Mucosa of descending colon (tissue), 3 donors: ENCODE measurements around the gene NDUFA12. TPM values are rescaled to one million over a fixed set of nuclear protein-coding genes. Genes with fewer than 3 reads are reported as not detected.
A peak's percentile ranks its signal among the peaks of the same experiment; 100 is the strongest.

ENCODE experiments used
- ATAC-seq: fragments of 200-7000 bp; cut with Tn5 transposase; one replicate; pipeline ENCODE4 v1.9.1; 2020; ENCODE audit warnings: mild to moderate bottlenecking, moderate library complexity
- DNase-seq, 3 donors: peaks; one replicate each; pipeline ENCODE4 v3.0.0-alpha.2; 2020
- H3K36me3 ChIP-seq: fragments of 200-600 bp; one replicate; pipeline ENCODE4 v1.8.0; 2021; ENCODE audit warnings: low read depth, mild to moderate bottlenecking
- H3K4me1 ChIP-seq: fragments of 200-600 bp; one replicate; pipeline ENCODE4 v1.8.0; 2021; ENCODE audit warnings: low read depth, mild to moderate bottlenecking
- H3K4me3 ChIP-seq: fragments of 200-600 bp; one replicate; pipeline ENCODE4 v1.8.0; 2021; ENCODE audit warnings: mild to moderate bottlenecking
- H3K9me3 ChIP-seq: fragments of 200-600 bp; one replicate; pipeline ENCODE4 v1.8.0; 2021; ENCODE audit warnings: mild to moderate bottlenecking
- intact Hi-C, 2 donors: fragments of 100-400 bp; cut with DNase I in 1 of 2; cut with micrococcal nuclease in 1 of 2; formaldehyde crosslinking; loops; one replicate each; pipeline versions ENCODE4 v1.11.0 to v1.11.1; 2022; cut with DNase I, micrococcal nuclease
- total RNA-seq, 3 donors: library from RNA; stranded (reverse); fragmentation: NEBNext Ultra II Directional in 2 of 3; extraction: Animal tissue kit (Norgen Biotek cat#: 25700) in 2 of 3; gene quantifications; one replicate each; pipeline versions ENCODE4 v1.2.1 to v1.2.4, GENCODE V29; 2021 to 2023
- TF ChIP-seq, protein P1 (sequence below): fragments of 200-600 bp; IDR thresholded peaks from one replicate; pipeline ENCODE4 v1.8.0; 2022; ENCODE audit warnings: antibody characterized with exemption, mild to moderate bottlenecking
- donor health status: DM: no; HTN: no; CAD: no; lungs with moderate emphysema.
- donor health status: DM: no; HTN: no; CAD: no.
- donor health status: DM: no; HTN: yes; CAD: no.

NDUFA12 gene
- total RNA-seq, 3 donors from 2014 or later = 107 to 124 (median 113) TPM

DNA sequence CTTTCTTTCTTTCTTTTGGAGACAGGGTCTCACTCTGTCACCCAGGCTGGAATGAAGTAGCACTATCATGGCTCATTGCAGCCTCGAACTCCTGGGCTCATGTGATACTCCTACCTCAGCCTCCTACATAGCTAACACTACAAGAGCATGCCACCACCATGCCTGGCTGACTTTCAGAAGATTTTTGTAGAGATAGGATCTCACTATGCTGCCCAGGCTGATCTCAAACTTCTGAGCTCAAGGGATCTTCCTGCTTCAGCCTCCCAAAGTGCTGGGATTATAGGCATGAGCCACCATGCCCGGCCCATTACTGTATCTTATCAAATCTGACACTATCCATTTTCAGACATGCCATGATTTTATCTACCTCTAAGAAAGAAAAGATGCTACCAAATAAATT, 31.6 kb downstream of the NDUFA12 start:
- Histone ChIP-seq H3K9me3 (no peaks in the 10 kb centered on the region), H3K36me3 (no peaks in the 10 kb centered on the region), H3K4me1 (no peaks in the 10 kb centered on the region), H3K4me3 (no peak overlapping the region)
- intact Hi-C loops = no loop called here
- ATAC-seq (no peak), DNase-seq (no peak)
- TF ChIP-seq, protein P1, sequence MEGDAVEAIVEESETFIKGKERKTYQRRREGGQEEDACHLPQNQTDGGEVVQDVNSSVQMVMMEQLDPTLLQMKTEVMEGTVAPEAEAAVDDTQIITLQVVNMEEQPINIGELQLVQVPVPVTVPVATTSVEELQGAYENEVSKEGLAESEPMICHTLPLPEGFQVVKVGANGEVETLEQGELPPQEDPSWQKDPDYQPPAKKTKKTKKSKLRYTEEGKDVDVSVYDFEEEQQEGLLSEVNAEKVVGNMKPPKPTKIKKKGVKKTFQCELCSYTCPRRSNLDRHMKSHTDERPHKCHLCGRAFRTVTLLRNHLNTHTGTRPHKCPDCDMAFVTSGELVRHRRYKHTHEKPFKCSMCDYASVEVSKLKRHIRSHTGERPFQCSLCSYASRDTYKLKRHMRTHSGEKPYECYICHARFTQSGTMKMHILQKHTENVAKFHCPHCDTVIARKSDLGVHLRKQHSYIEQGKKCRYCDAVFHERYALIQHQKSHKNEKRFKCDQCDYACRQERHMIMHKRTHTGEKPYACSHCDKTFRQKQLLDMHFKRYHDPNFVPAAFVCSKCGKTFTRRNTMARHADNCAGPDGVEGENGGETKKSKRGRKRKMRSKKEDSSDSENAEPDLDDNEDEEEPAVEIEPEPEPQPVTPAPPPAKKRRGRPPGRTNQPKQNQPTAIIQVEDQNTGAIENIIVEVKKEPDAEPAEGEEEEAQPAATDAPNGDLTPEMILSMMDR = no peak

DNA sequence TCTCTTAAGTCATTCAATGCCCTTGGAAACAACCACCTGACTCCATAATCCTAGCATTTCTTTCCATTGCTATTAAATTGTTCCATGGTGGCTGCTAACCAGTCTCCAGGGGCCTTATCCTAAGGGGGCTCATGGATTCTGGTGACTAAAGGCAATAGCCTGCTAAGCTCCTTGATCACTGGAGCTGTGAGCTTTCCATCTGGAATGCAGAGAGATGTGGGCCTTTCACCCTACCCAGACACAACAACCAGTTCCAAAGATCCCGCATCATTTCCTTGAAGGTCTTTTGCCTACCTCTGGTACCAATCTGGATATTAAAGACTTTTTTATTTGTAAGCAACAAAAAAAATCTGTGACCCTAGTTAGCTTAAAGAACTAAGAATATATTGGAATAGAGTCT, 32.9 kb downstream of the NDUFA12 start:
- H3K36me3 ChIP-seq = no peaks in the 10 kb centered on the region
- DNase-seq (no peak), ATAC-seq (no peak)
- intact Hi-C loops = no loop called here
- TF ChIP-seq, protein P1 = no peak
- H3K4me3 ChIP-seq = no peak overlapping the region
- H3K4me1 ChIP-seq = no peaks in the 10 kb centered on the region
- H3K9me3 ChIP-seq = no peaks in the 10 kb centered on the region

DNA sequence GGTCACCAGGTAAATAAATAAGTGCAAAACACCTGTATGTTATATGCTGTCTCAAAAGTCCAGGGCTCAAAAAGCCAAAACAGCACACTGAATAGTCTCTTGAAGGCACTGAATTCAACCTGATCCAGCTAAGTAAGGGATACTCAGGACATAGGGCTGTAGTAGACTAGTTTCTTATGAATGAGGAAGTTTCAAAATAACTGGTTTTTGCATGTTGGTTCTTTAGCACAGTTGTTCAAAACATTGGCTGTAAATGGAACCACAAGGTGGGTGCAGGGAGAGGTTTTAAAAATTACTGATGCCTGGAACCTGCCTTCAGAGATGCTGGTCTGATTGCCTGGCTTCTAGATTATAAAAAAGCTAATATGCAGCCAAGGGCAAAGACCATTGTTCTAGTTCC, 34.1 kb downstream of the NDUFA12 start:
- no peaks in the 10 kb centered on the region for H3K4me1 ChIP-seq
- H3K4me3 ChIP-seq = no peak overlapping the region
- DNase-seq (no peak), ATAC-seq (no peak)
- TF ChIP-seq, protein P1 = no peak
- no peaks in the 10 kb centered on the region for H3K36me3 ChIP-seq
- intact Hi-C loops = no loop called here
- H3K9me3 ChIP-seq = no peaks in the 10 kb centered on the region

DNA sequence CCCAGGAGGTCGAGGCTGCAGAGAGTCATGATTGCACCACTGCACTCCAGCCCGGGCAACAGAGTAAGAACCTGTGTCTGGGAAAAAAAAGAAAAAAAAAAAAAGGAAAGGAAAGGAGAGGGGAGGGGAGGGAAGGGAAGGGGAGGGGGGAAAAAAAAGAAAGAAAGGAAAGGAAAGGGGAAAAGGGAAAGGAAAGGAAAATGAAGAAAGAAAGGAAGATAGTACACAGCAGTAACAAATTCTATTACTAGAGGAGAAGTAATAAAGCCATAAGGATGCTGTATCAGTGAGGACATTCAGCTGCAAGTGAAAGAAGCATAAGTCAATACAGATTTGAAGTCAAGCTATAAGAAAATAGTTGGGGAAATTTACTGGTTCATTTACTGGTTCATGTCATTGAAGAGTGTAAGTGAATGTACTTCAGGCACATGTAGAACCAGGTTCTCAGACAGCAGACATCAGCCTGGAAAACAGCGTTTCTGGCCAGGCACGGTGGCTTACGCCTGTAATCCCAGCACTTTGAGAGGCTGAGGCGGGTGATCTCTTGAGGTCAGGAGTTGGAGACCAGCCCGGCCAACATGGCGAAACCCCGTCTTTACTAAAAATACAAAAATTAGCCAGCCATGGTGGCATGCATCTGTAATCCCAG, 37.4 kb downstream of the NDUFA12 start:
- ATAC-seq = no peak
- TF ChIP-seq, protein P1 = no peak

DNA sequence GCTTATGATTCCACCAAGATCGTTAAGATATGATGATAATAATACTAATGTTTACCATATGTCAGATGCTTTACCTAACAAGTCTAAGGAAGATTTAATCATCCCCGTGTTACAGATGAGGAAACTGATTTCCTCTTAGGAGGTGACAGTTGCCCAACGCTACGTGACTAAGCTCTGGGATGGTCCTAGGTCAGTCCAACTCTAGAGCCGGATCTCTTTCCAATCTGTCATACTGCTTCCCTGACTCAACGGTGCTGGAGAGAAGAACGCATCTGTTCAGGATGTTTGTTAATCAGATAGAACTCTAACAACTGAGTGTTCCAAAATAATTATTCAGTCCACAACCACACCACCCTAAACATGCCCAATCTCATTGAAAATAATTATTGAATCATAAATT, 39.8 kb downstream of the NDUFA12 start:
- Histone ChIP-seq H3K4me3 (no peak overlapping the region), H3K36me3 (no peaks in the 10 kb centered on the region), H3K4me1 (peaks cover 5% of the 10 kb centered on the region), H3K9me3 (no peaks in the 10 kb centered on the region)
- DNase-seq = no peak
- no peak for ATAC-seq
- TF ChIP-seq, protein P1 = no peak
- intact Hi-C loops = no loop called here

More for the DNA sequence above, 37.4 kb downstream of the NDUFA12 start:
- H3K4me1 ChIP-seq = peaks cover 5% of the 10 kb centered on the region
- no peak overlapping the region for H3K4me3 ChIP-seq
- intact Hi-C loops = no loop called here
- H3K9me3 ChIP-seq = no peaks in the 10 kb centered on the region
- no peak for DNase-seq
- H3K36me3 ChIP-seq = no peaks in the 10 kb centered on the region

DNA sequence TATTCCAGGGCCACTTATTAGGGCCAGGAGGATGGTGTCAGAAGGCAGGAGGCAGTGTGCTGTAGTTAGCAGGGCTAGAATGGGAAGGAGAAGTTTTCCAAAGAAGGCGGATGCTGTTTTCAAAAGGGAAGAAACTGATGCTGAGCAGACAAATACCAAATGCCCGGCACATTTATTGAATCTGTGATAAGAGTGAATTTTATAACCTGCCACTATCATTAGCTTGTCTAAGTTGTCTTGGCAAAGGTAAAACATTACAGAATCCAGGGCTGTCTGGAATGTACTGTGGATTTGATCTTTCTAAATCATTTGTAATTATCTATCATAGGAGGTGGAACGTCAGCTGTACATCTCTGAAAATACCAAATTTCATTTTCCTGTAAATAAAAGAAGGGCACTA, 40.8 kb downstream of the NDUFA12 start:
- Histone ChIP-seq H3K36me3 (no peaks in the 10 kb centered on the region), H3K4me1 (peaks cover 5% of the 10 kb centered on the region), H3K9me3 (no peaks in the 10 kb centered on the region), H3K4me3 (no peak overlapping the region)
- DNase-seq (no peak), ATAC-seq (peak; percentile 84)
- intact Hi-C loops = no loop called here
- TF ChIP-seq, protein P1 = no peak
